ENCODE data around the gene JAG1.

GRCh38 chr20:10609276-10609675 lies 64.5 kb downstream of the JAG1 start:
- TF ChIP-seq POLR2A (IDR thresholded peaks at IDR 0.05) (no peak), CTCF (IDR thresholded peaks at IDR 0.05) (no peak)
